ENCODE measurements around the gene ST6GAL1. TPM values are rescaled to one million over a fixed set of nuclear protein-coding genes. Genes with fewer than 3 reads are reported as not detected.

Gene ST6GAL1
- total and polyA plus RNA-seq, 10 of the 15 experiments (the other 5 are each of a cell fraction or from before 2014, with no cell fraction given) = 74.2 to 248 (median 149) TPM

GRCh38 chr3:187085933-187086332 is 155.6 kb downstream of the ST6GAL1 start:
- no peak for FAIRE-seq

GRCh38 chr3:187086831-187087230 is 156.5 kb downstream of the ST6GAL1 start:
- Histone ChIP-seq H3K9me3 (replicated peaks; ENCODE audit: control insufficient read depth, insufficient read depth, low read length) (peaks cover 5% of the 10 kb centered on the region; the same call in 2 of the 3 replicates), H3K36me3 (ENCODE audit: control insufficient read depth in 2 of 2, insufficient read depth in 2 of 2, low read length in 1 of 2) (no peaks in the 10 kb centered on the region), H3K4me1 (ENCODE audit: control insufficient read depth, insufficient read depth, low read length) (no peaks in the 10 kb centered on the region), H3K4me3 (no peak overlapping the region), H3K27me3 (replicated peaks in 1 of 2; ENCODE audit: control insufficient read depth in 2 of 2, insufficient read depth in 2 of 2, low read length in 1 of 2) (no peaks in the 10 kb centered on the region), H2AFZ (ENCODE audit: control insufficient read depth, low read depth, low read length) (no peak overlapping the region), H4K20me1 (ENCODE audit: control insufficient read depth, insufficient read depth) (no peaks in the 10 kb centered on the region), H3K4me2 (ENCODE audit: control insufficient read depth, insufficient read depth) (no peak overlapping the region), H3K9ac (ENCODE audit: control insufficient read depth, insufficient read depth, low read length) (no peak overlapping the region), H3K27ac (ENCODE audit: control insufficient read depth, insufficient read depth) (no peak overlapping the region), H3K79me2 (ENCODE audit: control insufficient read depth, insufficient read depth, low read length) (no peaks in the 10 kb centered on the region)
- ATAC-seq = no peak
- intact Hi-C loops (cut with micrococcal nuclease; ENCODE audit: unreplicated experiment) (no loop called here), in situ Hi-C loops (cut with MboI) (no loop called here)
- DNase-seq (ENCODE audit: low read depth, low spot score) = no peak
- RAD21 ChIA-PET (ENCODE audit: unreplicated experiment) = no interaction called here
- no peak for FAIRE-seq
- no peak for TF ChIP-seq MXI1 (IDR thresholded peaks at IDR 0.05; ENCODE audit: low read depth, low read length)
- no peak for TF ChIP-seq ZNF622 (IDR thresholded peaks at IDR 0.05)
- TF ChIP-seq CREB1 (IDR thresholded peaks at IDR 0.05; ENCODE audit: low read depth) = no peak
- TF ChIP-seq NR2F1 (conservative IDR thresholded peaks at IDR 0.05) = no peak
- no peak for TF ChIP-seq MTA2 (IDR thresholded peaks at IDR 0.05; ENCODE audit: low read depth)
- no peak for TF ChIP-seq MTA3 (IDR thresholded peaks at IDR 0.05; ENCODE audit: borderline replicate concordance, low read length)
- TF ChIP-seq CBX3 (IDR thresholded peaks at IDR 0.05; ENCODE audit: borderline replicate concordance, low read depth) = no peak
- no peak for TF ChIP-seq RUNX3 (IDR thresholded peaks at IDR 0.05; ENCODE audit: low read length)
- no peak for TF ChIP-seq RB1 (IDR thresholded peaks at IDR 0.05; ENCODE audit: borderline replicate concordance)
- POLR2A ChIA-PET = interaction anchor here (0.6 to 1.0 kb wide), 2 partner anchors 9 to 86 kb away, joined by 3 to 6 read pairs; no protein-coding TSS in a partner anchor
- CTCF ChIA-PET = no interaction called here
- BruUV-seq (replicated peaks) = no TSS peak
- WGBS (ENCODE audit: insufficient coverage, insufficient replicate concordance, low lambda C conversion rate, missing lambda C conversion rate) = 96% methylated on average over 3 of the region's 3 CpGs
- SMC1A ChIA-PET (ENCODE audit: uncharacterized antibody, unreplicated experiment) = interaction anchor here (0.7 to 1.5 kb wide), 3 partner anchors 11 to 475 kb away, joined by 3 to 6 read pairs (median 4); no protein-coding TSS in a partner anchor

More at GRCh38 chr3:187085933-187086332, 155.6 kb downstream of the ST6GAL1 start:
- intact Hi-C loops (cut with micrococcal nuclease; ENCODE audit: unreplicated experiment) (no loop called here), in situ Hi-C loops (cut with MboI) (no loop called here)
- H3K27ac ChIP-seq (ENCODE audit: control insufficient read depth, insufficient read depth) = no peak overlapping the region
- H4K20me1 ChIP-seq (ENCODE audit: control insufficient read depth, insufficient read depth) = no peaks in the 10 kb centered on the region
- TF ChIP-seq FOXK2 (IDR thresholded peaks at IDR 0.05) (no peak), IKZF2 (IDR thresholded peaks at IDR 0.05) (no peak), CBFB (IDR thresholded peaks at IDR 0.05; ENCODE audit: low read depth) (no peak)
- RAD21 ChIA-PET (ENCODE audit: unreplicated experiment) = interaction anchor here (0.9 kb wide), 1 partner anchor 28 kb away, joined by 3 read pairs; no protein-coding TSS in a partner anchor
- no peak overlapping the region for H3K4me3 ChIP-seq
- H3K36me3 ChIP-seq (ENCODE audit: control insufficient read depth in 2 of 2, insufficient read depth in 2 of 2, low read length in 1 of 2) = no peaks in the 10 kb centered on the region
- H3K9me3 ChIP-seq (replicated peaks; ENCODE audit: control insufficient read depth, insufficient read depth, low read length) = peaks cover 5% of the 10 kb centered on the region; the same call in 2 of the 3 replicates
- CTCF ChIA-PET = interaction anchor here (0.7 to 1.7 kb wide), 5 partner anchors 18 to 1638 kb away, joined by 3 to 5 read pairs (median 4); no protein-coding TSS in a partner anchor
- SMC1A ChIA-PET (ENCODE audit: uncharacterized antibody, unreplicated experiment) = interaction anchor here (1.1 to 1.3 kb wide), 2 partner anchors 19 to 22 kb away, joined by 4 to 5 read pairs; no protein-coding TSS in a partner anchor
- 7% methylated on average over 1 of the region's 1 CpG for WGBS (ENCODE audit: insufficient coverage, insufficient replicate concordance, low lambda C conversion rate, missing lambda C conversion rate)
- no peaks in the 10 kb centered on the region for H3K4me1 ChIP-seq (ENCODE audit: control insufficient read depth, insufficient read depth, low read length)
- no peaks in the 10 kb centered on the region for H3K79me2 ChIP-seq (ENCODE audit: control insufficient read depth, insufficient read depth, low read length)
- no TSS peak for BruUV-seq (replicated peaks)
- ATAC-seq (no peak), DNase-seq (ENCODE audit: low read depth, low spot score) (no peak)
- POLR2A ChIA-PET = no interaction called here
- H3K9ac ChIP-seq (ENCODE audit: control insufficient read depth, insufficient read depth, low read length) = no peak overlapping the region
- H3K4me2 ChIP-seq (ENCODE audit: control insufficient read depth, insufficient read depth) = no peak overlapping the region
- H2AFZ ChIP-seq (ENCODE audit: control insufficient read depth, low read depth, low read length) = no peak overlapping the region
- H3K27me3 ChIP-seq (replicated peaks in 1 of 2; ENCODE audit: control insufficient read depth in 2 of 2, insufficient read depth in 2 of 2, low read length in 1 of 2) = no peaks in the 10 kb centered on the region

All from GM12878 (cell line).